Keratinocyte (primary cell): ENCODE measurements around the gene RAB43.
"Not testable (repeated sequence)": the region's sequence is repeated elsewhere in the genome, so short reads cannot be mapped to it uniquely, and the experiment has no call there.

Source experiments
- CTCF ChIP-seq, 3 experiments: IDR thresholded peaks in 1 of 3; conservative IDR thresholded peaks in 1 of 3; optimal IDR thresholded peaks in 1 of 3; 2 replicates in 2 of 3; 3 replicates in 1 of 3; pipeline versions ENCODE3 to v1.5.1; 2011; ENCODE audit warnings: low read length in 3 of 3, mild to moderate bottlenecking in 3 of 3, moderate library complexity in 2 of 3, control low read depth in 1 of 3, inconsistent platforms in 1 of 3; ENCODE audit not compliant: insufficient read depth in 2 of 3; ENCODE audit errors: extremely low read depth in 1 of 3
- EZH2 ChIP-seq: IDR thresholded peaks from one replicate; pipeline ENCODE4 v1.6.1; 2012; ENCODE audit warnings: inconsistent platforms, mild to moderate bottlenecking, low read length, moderate library complexity

GRCh38 chr3:129069313-129070085 is 52.1 kb downstream of the RAB43 start:
- TF ChIP-seq CTCF (optimal IDR thresholded peaks at IDR 0.05 in 1 of 3, IDR thresholded peaks at IDR 0.05 in 1 of 3, conservative IDR thresholded peaks at IDR 0.05 in 1 of 3; ENCODE audit: extremely low read depth in 1 of 3, insufficient read depth in 2 of 3, low read length in 3 of 3); EZH2: not testable (repeated sequence)
